ENCODE measurements around the gene TLE1. TPM values are rescaled to one million over a fixed set of nuclear protein-coding genes. Genes with fewer than 3 reads are reported as not detected.

TLE1 gene
- total and polyA plus RNA-seq, 12 donors = 33.3 to 76.9 (median 49.8) TPM

GRCh38 chr9:81621785-81622259, 67.5 kb downstream of the TLE1 start:
- peaks cover 0 to 7% of the 10 kb centered on the region in 2 donors for H3K36me3 ChIP-seq (replicated peaks in 1 of 2)
- H3K27ac ChIP-seq = no peak overlapping the region
- no peak for DNase-seq
- WGBS, 4 donors = 86 to 94% (median 89%) methylated on average over 11 of the region's 11 CpGs
- no peak overlapping the region for H3K4me3 ChIP-seq
- intact Hi-C loops (cut with DNase I) = loop anchor here in 1 of 2 donors (10.0 kb wide), 1 partner anchor 63 kb away; the partner anchor contains the start of gene TLE1
- H3K4me1 ChIP-seq (replicated peaks in 1 of 2) = peaks cover 0 to 6% of the 10 kb centered on the region in 2 donors
- no peaks in the 10 kb centered on the region for H3K9me3 ChIP-seq (replicated peaks in 1 of 3)
- TF ChIP-seq CTCF (IDR thresholded peaks at IDR 0.05) (no peak), POLR2A (IDR thresholded peaks at IDR 0.05) (no peak)
- no peaks in the 10 kb centered on the region for H3K27me3 ChIP-seq

- no peak for TF ChIP-seq POLR2A (IDR thresholded peaks at IDR 0.05)
- TF ChIP-seq CTCF (IDR thresholded peaks at IDR 0.05) = no peak
- no peaks in the 10 kb centered on the region for H3K9me3 ChIP-seq (replicated peaks in 1 of 3)
- H3K36me3 ChIP-seq (replicated peaks in 1 of 2) = peaks cover 0 to 7% of the 10 kb centered on the region in 2 donors
- H3K4me1 ChIP-seq (replicated peaks in 1 of 2) = no peaks in the 10 kb centered on the region
- H3K27ac ChIP-seq = no peak overlapping the region
- H3K27me3 ChIP-seq = no peaks in the 10 kb centered on the region
- DNase-seq = no peak
- 74 to 96% (median 83%) methylated on average over 2 of the region's 2 CpGs for WGBS, 4 donors
- intact Hi-C loops (cut with DNase I) = loop anchor here in 1 of 2 donors (10.0 kb wide), 1 partner anchor 64 kb away; the partner anchor contains the start of gene TLE1
- H3K4me3 ChIP-seq = no peak overlapping the region
These were observed 68.2 kb downstream of the TLE1 start for GRCh38 chr9:81621118-81621517.

- H3K27ac ChIP-seq = peak overlapping the region in 1 of 5 donors; percentile 6
- H3K4me3 ChIP-seq = no peak overlapping the region
- WGBS, 4 donors = 64 to 82% (median 66%) methylated on average over 5 of the region's 5 CpGs
- intact Hi-C loops (cut with DNase I) = loop anchor here in 1 of 2 donors (10.0 kb wide), 1 partner anchor 65 kb away; the partner anchor contains the start of gene TLE1
- no peaks in the 10 kb centered on the region for H3K27me3 ChIP-seq
- H3K36me3 ChIP-seq (replicated peaks in 1 of 2) = peaks cover 0 to 7% of the 10 kb centered on the region in 2 donors
- TF ChIP-seq CTCF (IDR thresholded peaks at IDR 0.05) (no peak), POLR2A (IDR thresholded peaks at IDR 0.05) (no peak)
- H3K9me3 ChIP-seq (replicated peaks in 1 of 3) = no peaks in the 10 kb centered on the region
- no peaks in the 10 kb centered on the region for H3K4me1 ChIP-seq (replicated peaks in 1 of 2)
- no peak for DNase-seq
These were observed 69.4 kb downstream of the TLE1 start for GRCh38 chr9:81620002-81620390.

GRCh38 chr9:81619353-81620001, 69.9 kb downstream of the TLE1 start:
- Histone ChIP-seq H3K36me3 (replicated peaks in 1 of 2) (peaks cover 0 to 7% of the 10 kb centered on the region in 2 donors), H3K9me3 (replicated peaks in 1 of 3) (no peaks in the 10 kb centered on the region), H3K4me3 (no peak overlapping the region), H3K27ac (no peak overlapping the region), H3K27me3 (no peaks in the 10 kb centered on the region), H3K4me1 (replicated peaks in 1 of 2) (no peaks in the 10 kb centered on the region)
- no peak for TF ChIP-seq POLR2A (IDR thresholded peaks at IDR 0.05)
- TF ChIP-seq CTCF (IDR thresholded peaks at IDR 0.05) = no peak
- 76 to 97% (median 87%) methylated on average over 2 to 3 of the region's 3 CpGs for WGBS, 4 donors
- no peak for DNase-seq
- intact Hi-C loops (cut with DNase I) = loop anchor here in 1 of 2 donors (10.0 kb wide), 1 partner anchor 65 kb away; the partner anchor contains the start of gene TLE1

All from adrenal gland (tissue), 12 donors.